Body of pancreas (tissue), 4 donors: ENCODE results near the gene DKK2. TPM values are rescaled to one million over a fixed set of nuclear protein-coding genes. Genes with fewer than 3 reads are reported as not detected.

Experiments
- ATAC-seq: fragments of 150-250 bp; one replicate; pipeline ENCODE4 v1.9.1; 2016
- DNase-seq, 4 donors: peaks; one replicate each; pipeline ENCODE4 v3.0.0-alpha.2; 2019
- H3K27ac ChIP-seq, 4 donors: fragments of 200-600 bp; sonication (generic); 1 replicate in 3 of 4; 2 replicates in 1 of 4; pipeline versions ENCODE4 v1.5.1 to v1.6.1; 2016 to 2019; ENCODE audit warnings: mild to moderate bottlenecking in 1 of 4, mixed read lengths in 1 of 4, moderate library complexity in 1 of 4
- H3K27me3 ChIP-seq, 2 donors: fragments of 200-600 bp; sonication (generic); one replicate each; pipeline ENCODE4 v1.6.0; 2016; ENCODE audit warnings: mild to moderate bottlenecking in 1 of 2
- H3K36me3 ChIP-seq, 2 donors: fragments of 200-600 bp; sonication (generic); replicated peaks in 1 of 2; 2 replicates each; pipeline ENCODE4 v1.5.1; 2016; ENCODE audit warnings: low read depth in 2 of 2; ENCODE audit not compliant: insufficient read depth in 1 of 2
- H3K4me1 ChIP-seq: fragments of 200-600 bp; sonication (generic); one replicate; pipeline ENCODE4 v1.6.0; 2016
- H3K4me3 ChIP-seq, 2 donors: fragments of 200-600 bp; sonication (generic); 1 replicate in 1 of 2; 2 replicates in 1 of 2; pipeline ENCODE4 v1.5.1; 2016 to 2019
- H3K9me3 ChIP-seq, 3 donors: fragments of 200-600 bp; sonication (generic); 1 replicate in 2 of 3; 2 replicates in 1 of 3; pipeline ENCODE4 v1.5.1; 2016
- POLR2A ChIP-seq, 3 donors: fragments of 450-650 bp; IDR thresholded peaks; one replicate each; pipeline ENCODE4 v1.6.1; 2016; ENCODE audit warnings: antibody characterized with exemption in 3 of 3, mild to moderate bottlenecking in 2 of 3
- WGBS, 2 donors: methylation state at CpG; one replicate each; pipeline ENCODE4 v1.1.5; 2017; 5-methylcytosine and 5-hydroxymethylcytosine counted together
- intact Hi-C: fragments of 100-400 bp; cut with DNase I; formaldehyde crosslinking; loops from one replicate; pipeline ENCODE4 v1.15.1; 2023
- total RNA-seq, 2 donors: library from RNA; depleted of rRNA; stranded (reverse); fragments of >200 nt; gene quantifications; one replicate each; pipeline ENCODE4 v1.1.0, GENCODE V29; 2016
- TF ChIP-seq, protein P1 (sequence below), 7 experiments: fragments of 450-650 bp in 4 of 7; fragments of 200-600 bp in 3 of 7; sonication (generic) in 3 of 7; IDR thresholded peaks; one replicate each; pipeline ENCODE4 v1.5.1; 2016 to 2019; ENCODE audit warnings: antibody characterized with exemption in 7 of 7

The DKK2 gene
- total RNA-seq, 2 donors from 2014 or later = 0.52 TPM; not detected in 1

DNA sequence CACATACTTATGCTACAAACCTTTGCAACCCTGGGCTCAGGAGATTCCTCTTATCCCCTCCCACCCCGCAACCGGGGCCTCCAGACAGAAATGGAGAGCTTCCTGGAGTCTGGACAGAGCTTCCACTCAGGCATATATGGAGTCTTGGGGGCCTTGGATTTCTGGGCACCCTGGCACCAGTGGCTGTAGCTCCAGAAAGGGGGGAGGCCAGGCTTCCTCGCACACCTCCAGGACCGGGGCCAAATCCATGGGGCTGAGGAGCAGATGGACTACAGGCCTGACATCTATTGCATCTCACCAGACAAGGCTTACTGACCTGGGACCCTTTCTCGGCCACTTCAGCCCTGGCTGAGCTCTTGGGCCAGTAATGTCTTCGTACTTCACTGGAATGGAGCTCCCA lies 143.3 kb downstream of the DKK2 start:
- Histone ChIP-seq H3K27ac (no peak overlapping the region), H3K4me3 (no peak overlapping the region), H3K9me3 (no peaks in the 10 kb centered on the region), H3K27me3 (no peaks in the 10 kb centered on the region), H3K36me3 (no peaks in the 10 kb centered on the region), H3K4me1 (no peaks in the 10 kb centered on the region)
- no peak for ATAC-seq
- WGBS, 2 donors = 72 to 80% methylated on average over 2 to 6 of the region's 6 CpGs
- no peak for TF ChIP-seq POLR2A (IDR thresholded peaks at IDR 0.05)
- TF ChIP-seq, protein P1, sequence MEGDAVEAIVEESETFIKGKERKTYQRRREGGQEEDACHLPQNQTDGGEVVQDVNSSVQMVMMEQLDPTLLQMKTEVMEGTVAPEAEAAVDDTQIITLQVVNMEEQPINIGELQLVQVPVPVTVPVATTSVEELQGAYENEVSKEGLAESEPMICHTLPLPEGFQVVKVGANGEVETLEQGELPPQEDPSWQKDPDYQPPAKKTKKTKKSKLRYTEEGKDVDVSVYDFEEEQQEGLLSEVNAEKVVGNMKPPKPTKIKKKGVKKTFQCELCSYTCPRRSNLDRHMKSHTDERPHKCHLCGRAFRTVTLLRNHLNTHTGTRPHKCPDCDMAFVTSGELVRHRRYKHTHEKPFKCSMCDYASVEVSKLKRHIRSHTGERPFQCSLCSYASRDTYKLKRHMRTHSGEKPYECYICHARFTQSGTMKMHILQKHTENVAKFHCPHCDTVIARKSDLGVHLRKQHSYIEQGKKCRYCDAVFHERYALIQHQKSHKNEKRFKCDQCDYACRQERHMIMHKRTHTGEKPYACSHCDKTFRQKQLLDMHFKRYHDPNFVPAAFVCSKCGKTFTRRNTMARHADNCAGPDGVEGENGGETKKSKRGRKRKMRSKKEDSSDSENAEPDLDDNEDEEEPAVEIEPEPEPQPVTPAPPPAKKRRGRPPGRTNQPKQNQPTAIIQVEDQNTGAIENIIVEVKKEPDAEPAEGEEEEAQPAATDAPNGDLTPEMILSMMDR (IDR thresholded peaks at IDR 0.05) = no peak
- intact Hi-C loops = no loop called here
- DNase-seq = no peak

DNA sequence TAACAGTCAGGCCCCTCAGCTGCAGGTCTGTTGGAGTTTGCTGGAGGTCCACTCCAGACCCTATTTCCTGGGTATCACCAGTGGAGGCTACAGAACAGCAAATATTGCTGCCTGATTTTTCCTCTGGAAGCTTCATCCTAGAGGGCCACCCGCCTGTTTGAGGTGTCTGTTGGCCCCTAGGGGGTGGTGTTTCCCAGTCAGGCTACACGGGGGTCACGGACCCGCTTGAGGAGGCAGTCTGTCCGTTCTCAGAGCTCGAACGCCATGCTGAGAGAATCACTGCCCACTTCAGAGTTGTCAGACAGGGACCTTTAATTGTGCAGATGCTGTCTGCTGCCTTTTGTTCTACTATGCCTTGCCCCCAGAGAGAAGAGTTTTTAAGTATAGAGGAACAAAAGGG lies 160.8 kb downstream of the DKK2 start:
- ATAC-seq (no peak), DNase-seq (no peak)
- intact Hi-C loops = no loop called here
- no peaks in the 10 kb centered on the region for H3K36me3 ChIP-seq
- H3K27ac ChIP-seq = no peak overlapping the region
- H3K4me1 ChIP-seq = no peaks in the 10 kb centered on the region
- no peaks in the 10 kb centered on the region for H3K9me3 ChIP-seq
- 60 to 69% methylated on average over 7 of the region's 7 CpGs for WGBS, 2 donors
- H3K27me3 ChIP-seq = no peaks in the 10 kb centered on the region
- TF ChIP-seq POLR2A (IDR thresholded peaks at IDR 0.05) = no peak
- TF ChIP-seq, protein P1 (IDR thresholded peaks at IDR 0.05) = no peak
- no peak overlapping the region for H3K4me3 ChIP-seq
